Measurements from ENCODE around the gene PPWD1. TPM values are rescaled to one million over a fixed set of nuclear protein-coding genes. Genes with fewer than 3 reads are reported as not detected.

PPWD1 gene
- total RNA-seq, 1 donor from 2014 or later, result 60.5 TPM

DNA sequence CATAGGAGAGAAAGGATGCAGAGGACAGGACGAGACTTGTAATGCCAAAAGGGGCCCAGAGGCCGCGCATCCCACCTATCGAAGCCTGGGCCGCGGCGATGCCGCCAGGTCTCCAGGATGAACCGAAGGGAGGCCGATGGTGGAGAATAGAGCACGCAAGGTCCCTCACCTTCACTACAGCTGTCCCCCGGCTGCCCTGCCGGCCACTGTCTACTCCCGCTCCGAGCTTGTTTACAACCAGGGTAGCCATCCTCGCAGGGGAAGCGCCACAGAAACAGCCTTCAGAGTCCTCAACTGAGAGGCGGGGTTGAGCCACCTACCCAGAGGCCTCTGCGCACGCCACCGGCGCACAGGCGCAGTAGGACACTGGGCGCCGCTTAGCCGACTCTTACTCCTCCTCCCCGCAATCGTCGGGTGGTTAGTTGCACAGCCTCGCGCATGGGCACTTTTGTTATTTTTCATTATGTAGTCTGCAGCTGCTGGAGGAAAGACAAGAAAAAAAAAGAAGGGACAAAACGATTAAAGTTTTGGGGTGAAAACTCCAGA, 61.0 kb downstream of the PPWD1 start, which contains the start of gene TRIM23:
Gene TRIM23, minus strand, starts transcription at position 309 of the 546 bp plus-strand sequence. Its CDS starts 59 bp downstream, at position 250.
- peak; percentile 88 for DNase-seq

DNA sequence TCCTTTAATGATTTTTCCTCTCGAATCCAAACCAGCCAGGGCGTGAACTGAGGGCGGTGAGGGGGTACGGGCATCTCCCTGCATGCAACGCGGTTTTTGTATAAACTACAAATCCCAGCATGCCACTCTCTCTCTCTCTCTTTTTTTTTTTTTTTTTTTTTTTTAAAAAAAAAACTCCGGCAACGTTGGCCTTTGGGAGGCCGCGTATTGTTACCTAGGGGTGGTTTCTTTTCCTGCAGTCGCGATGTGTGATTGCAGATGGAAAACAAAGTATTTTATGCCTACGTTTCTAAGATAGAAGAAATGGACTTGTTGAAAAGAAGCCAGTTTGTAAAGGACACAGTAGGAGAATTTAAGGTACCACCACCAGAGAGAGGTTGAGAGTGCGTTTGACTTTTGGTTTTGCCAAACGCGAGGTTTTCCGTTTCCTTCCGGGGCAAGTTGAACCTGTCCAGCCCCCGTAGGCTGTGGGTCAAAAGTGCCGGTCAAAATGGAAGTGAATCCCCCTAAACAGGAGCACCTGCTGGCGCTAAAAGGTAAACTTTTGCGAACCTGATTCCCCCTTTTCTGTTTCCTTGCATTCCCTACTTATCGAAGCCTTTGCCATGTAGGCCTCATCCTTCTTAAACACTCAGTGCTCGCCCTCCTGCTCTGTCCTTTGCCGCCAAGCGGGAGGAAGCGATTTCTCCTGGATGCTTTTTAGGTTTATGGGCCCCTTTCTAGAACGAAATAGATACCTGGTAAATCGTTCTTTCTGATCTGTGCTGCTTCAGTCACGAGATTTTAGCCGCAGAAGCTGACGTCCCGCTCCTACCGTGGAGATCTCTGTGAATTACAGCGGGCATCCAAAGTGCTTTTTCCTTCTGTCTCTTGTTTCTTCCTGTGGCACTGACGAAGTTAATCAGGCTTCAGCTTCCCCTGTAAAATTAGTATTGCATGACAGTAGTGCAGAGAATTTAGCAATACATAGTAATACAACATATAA, 61.8 kb downstream of the PPWD1 start, which contains the start of the genes SHLD3 and TRAPPC13:
Gene SHLD3, plus strand, starts transcription at position 457 of the 985 bp plus-strand sequence. CDS start 4,561 bp downstream, outside the sequence.
Gene TRAPPC13, plus strand, starts transcription at position 457 of the 985 bp plus-strand sequence. Its CDS starts 34 bp downstream, at position 491.
- peak; percentile 83 for DNase-seq

DNA sequence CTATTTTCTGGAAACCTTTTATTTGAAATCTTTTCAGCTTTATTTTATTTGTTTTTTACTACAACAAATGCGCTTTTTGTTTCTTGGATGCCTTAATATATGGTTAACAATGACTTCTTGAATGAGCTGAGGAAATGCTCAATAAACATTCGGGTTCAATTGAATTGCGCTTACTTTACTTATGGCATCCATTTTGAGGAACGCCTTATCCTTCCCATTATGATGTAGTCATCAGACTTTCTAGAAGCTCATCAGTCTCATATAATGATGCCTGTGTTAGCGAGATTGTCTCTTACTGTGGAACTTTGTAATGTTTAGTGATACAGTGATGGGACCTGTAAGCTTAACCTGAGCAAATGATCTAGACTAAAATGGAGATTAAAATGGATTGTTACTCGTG, 62.6 kb downstream of the PPWD1 start:
- DNase-seq, result no peak

DNA sequence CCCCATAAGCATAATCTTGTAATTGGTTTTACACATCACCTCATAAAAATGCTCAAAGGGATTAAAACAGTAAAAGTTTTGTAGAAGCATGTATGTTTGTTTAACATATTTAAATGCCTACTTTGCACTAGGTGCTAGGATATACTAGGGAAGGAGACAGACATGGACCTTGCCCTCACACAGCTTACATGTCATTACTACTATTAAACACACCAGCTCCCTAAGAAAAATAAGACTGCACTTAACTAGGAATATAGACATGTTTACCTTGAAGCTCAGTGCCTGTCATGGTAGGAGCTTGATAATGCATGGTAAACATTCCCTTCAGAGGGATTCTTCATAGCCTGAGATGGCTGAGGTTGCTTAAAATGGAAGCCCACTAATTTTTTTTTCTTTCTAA, 67.9 kb downstream of the PPWD1 start:
- DNase-seq, result no peak

Small RNAs within 50 kb of the gene (small RNA-seq; reads per million reads assigned to genes)
- not detected for gene RNU6-540P

Other genes starting within 250 kb of the PPWD1 start
- gene ADAMTS6, start 81.4 kb upstream of the PPWD1 start, total RNA-seq, result 17.5 TPM
- 8.1 TPM for gene CENPK, start 128 bp upstream of the PPWD1 start, total RNA-seq
- 94.1 TPM for gene TRIM23, start 61.0 kb downstream of the PPWD1 start, total RNA-seq
- 17.2 TPM for gene SHLD3, start 61.7 kb downstream of the PPWD1 start, total RNA-seq
- 40.6 TPM for gene TRAPPC13, start 61.7 kb downstream of the PPWD1 start, total RNA-seq
- gene SGTB, start 158.8 kb downstream of the PPWD1 start, total RNA-seq, result 35.9 TPM
- 61.6 TPM for gene NLN, start 158.9 kb downstream of the PPWD1 start, total RNA-seq